ENCODE data around the gene GTF3C1.

GTF3C1 gene

GRCh38 chr16:27498031-27498825 lies 51.5 kb downstream of the GTF3C1 start:
- DNase-seq (ENCODE audit: low read depth): no peak
- H3K4me3 ChIP-seq (ENCODE audit: low read depth, low read length): no peak overlapping the region
- TF ChIP-seq MYC (IDR thresholded peaks at IDR 0.05; ENCODE audit: low read depth, low read length) (no peak), POLR2A (IDR thresholded peaks at IDR 0.05; ENCODE audit: extremely low read depth, insufficient read length) (no peak), MAX (IDR thresholded peaks at IDR 0.05; ENCODE audit: low read depth, low read length) (no peak), CTCF (IDR thresholded peaks at IDR 0.05; ENCODE audit: low read depth, low read length) (no peak)

GRCh38 chr16:27495191-27495590 lies 54.5 kb downstream of the GTF3C1 start:
- H3K4me3 ChIP-seq (ENCODE audit: low read depth, low read length): no peak overlapping the region
- no peak for TF ChIP-seq MAX (IDR thresholded peaks at IDR 0.05; ENCODE audit: low read depth, low read length)
- no peak for DNase-seq (ENCODE audit: low read depth)

- TF ChIP-seq CTCF (IDR thresholded peaks at IDR 0.05; ENCODE audit: low read depth, low read length) (no peak), MAX (IDR thresholded peaks at IDR 0.05; ENCODE audit: low read depth, low read length) (no peak)
- no peak overlapping the region for H3K4me3 ChIP-seq (ENCODE audit: low read depth, low read length)
- DNase-seq (ENCODE audit: low read depth): no peak
Observed at GRCh38 chr16:27492588-27492979, 57.1 kb downstream of the GTF3C1 start.

GRCh38 chr16:27491894-27492587 lies 57.7 kb downstream of the GTF3C1 start:
- no peak for DNase-seq (ENCODE audit: low read depth)
- H3K4me3 ChIP-seq (ENCODE audit: low read depth, low read length): no peak overlapping the region
- TF ChIP-seq MYC (IDR thresholded peaks at IDR 0.05; ENCODE audit: low read depth, low read length) (no peak), MAX (IDR thresholded peaks at IDR 0.05; ENCODE audit: low read depth, low read length) (no peak), CTCF (IDR thresholded peaks at IDR 0.05; ENCODE audit: low read depth, low read length) (no peak), POLR2A (IDR thresholded peaks at IDR 0.05; ENCODE audit: extremely low read depth, insufficient read length) (no peak)

GRCh38 chr16:27489906-27490305 lies 59.8 kb downstream of the GTF3C1 start:
- no peak overlapping the region for H3K4me3 ChIP-seq (ENCODE audit: low read depth, low read length)
- no peak for DNase-seq (ENCODE audit: low read depth)
- no peak for TF ChIP-seq POLR2A (IDR thresholded peaks at IDR 0.05; ENCODE audit: extremely low read depth, insufficient read length)
- TF ChIP-seq CTCF (IDR thresholded peaks at IDR 0.05; ENCODE audit: low read depth, low read length): no peak
- TF ChIP-seq MYC (IDR thresholded peaks at IDR 0.05; ENCODE audit: low read depth, low read length): no peak
- no peak for TF ChIP-seq MAX (IDR thresholded peaks at IDR 0.05; ENCODE audit: low read depth, low read length)

- no peak for DNase-seq (ENCODE audit: low read depth)
- H3K4me3 ChIP-seq (ENCODE audit: low read depth, low read length): no peak overlapping the region
- no peak for TF ChIP-seq MYC (IDR thresholded peaks at IDR 0.05; ENCODE audit: low read depth, low read length)
- TF ChIP-seq MAX (IDR thresholded peaks at IDR 0.05; ENCODE audit: low read depth, low read length): no peak
- TF ChIP-seq CTCF (IDR thresholded peaks at IDR 0.05; ENCODE audit: low read depth, low read length): no peak
- TF ChIP-seq POLR2A (IDR thresholded peaks at IDR 0.05; ENCODE audit: extremely low read depth, insufficient read length): no peak
Observed at GRCh38 chr16:27489421-27489820, 60.3 kb downstream of the GTF3C1 start.

Measured in NB4 (cell line).